ENCODE measurements around the gene DCST2.

DCST2 gene

DNA sequence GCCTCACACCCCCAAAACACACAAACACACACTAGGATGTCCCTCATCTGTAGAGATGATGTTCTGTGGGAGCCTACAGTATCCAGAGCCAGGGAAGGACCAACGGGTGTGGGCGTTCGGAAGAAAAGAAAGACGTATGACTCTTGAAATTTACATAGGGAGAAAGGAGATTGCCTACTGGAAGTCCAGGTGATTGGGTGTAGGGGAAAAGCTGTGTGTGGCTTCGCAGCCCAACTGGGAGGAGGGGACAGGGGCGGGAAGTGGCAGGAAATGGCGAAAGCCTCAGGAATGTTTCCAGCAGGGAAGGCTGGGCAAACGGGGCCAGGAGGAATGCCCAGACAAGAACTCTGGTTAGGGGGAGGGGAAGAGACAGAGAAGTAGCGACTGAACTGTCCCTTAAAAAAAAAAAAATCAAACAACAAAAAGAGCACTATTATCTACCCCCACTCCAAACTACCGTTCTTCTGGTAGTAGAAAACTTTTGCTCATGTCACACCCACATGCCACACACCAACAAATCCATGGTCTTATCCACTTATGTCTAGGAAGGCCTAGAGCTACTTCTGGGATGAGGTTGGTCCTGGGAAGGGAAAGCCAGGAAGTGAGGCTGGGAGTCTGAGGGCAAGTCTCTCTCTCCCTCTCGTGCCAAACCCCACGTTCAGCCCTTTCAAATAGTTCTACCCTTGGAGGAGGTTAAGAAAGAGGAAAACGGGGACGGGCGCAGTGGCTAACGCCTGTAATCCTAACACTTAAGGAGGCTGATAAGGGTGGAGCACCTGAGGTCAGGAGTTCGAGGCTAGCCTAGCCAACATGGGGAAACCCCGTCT, 60.9 kb downstream of the DCST2 start:
- peaks cover 9% of the 10 kb centered on the region; the same call in 1 of the 2 replicates for H3K36me3 ChIP-seq (ENCODE audit: insufficient read depth, low read length)

GRCh38 chr1:154972213-154972516, 61.4 kb downstream of the DCST2 start:
- Histone ChIP-seq H3K4me3 (ENCODE audit: low read length, poor library complexity, severe bottlenecking) (peak overlapping the region; percentile 94), H3F3A (ENCODE audit: low read depth) (peaks cover 3% of the 10 kb centered on the region; the same call in 1 of the 2 replicates), H3K9ac (ENCODE audit: low read depth, low read length, poor library complexity, severe bottlenecking) (peak overlapping the region; percentile 95), H3K27me3 (ENCODE audit: insufficient read depth, low read length, poor library complexity, severe bottlenecking) (no peaks in the 10 kb centered on the region), H3K79me2 (ENCODE audit: insufficient read depth, low read length) (peaks cover 74% of the 10 kb centered on the region), H3K36me3 (ENCODE audit: insufficient read depth, low read length) (peaks cover 14% of the 10 kb centered on the region; the same call in 1 of the 2 replicates), H3K4me1 (ENCODE audit: insufficient read depth, low read length, poor library complexity, severe bottlenecking) (peaks cover 47% of the 10 kb centered on the region), H2AFZ (ENCODE audit: low read length) (no peak overlapping the region), H3K9me2 (replicated peaks; ENCODE audit: low read depth, low read length) (no peaks in the 10 kb centered on the region), H4K20me1 (ENCODE audit: insufficient read depth, low read length, poor library complexity, severe bottlenecking) (peaks cover 23% of the 10 kb centered on the region), H3K4me2 (ENCODE audit: low read depth, low read length, poor library complexity, severe bottlenecking) (peak overlapping the region; percentile 73), H3K9me3 (ENCODE audit: insufficient read depth, low read depth, low read length) (no peaks in the 10 kb centered on the region)
- TF ChIP-seq CTCF (conservative IDR thresholded peaks at IDR 0.05; ENCODE audit: low read length) (no peak), EZH2phosphoT487 (IDR thresholded peaks at IDR 0.05; ENCODE audit: borderline replicate concordance) (no peak)

More for the DNA sequence above, 60.9 kb downstream of the DCST2 start:
- peak overlapping the region; percentile 95 for H3K9ac ChIP-seq (ENCODE audit: low read depth, low read length, poor library complexity, severe bottlenecking)
- peaks cover 3% of the 10 kb centered on the region; the same call in 1 of the 2 replicates for H3F3A ChIP-seq (ENCODE audit: low read depth)
- H3K9me3 ChIP-seq (ENCODE audit: insufficient read depth, low read depth, low read length): no peaks in the 10 kb centered on the region
- H3K79me2 ChIP-seq (ENCODE audit: insufficient read depth, low read length): peaks cover 79% of the 10 kb centered on the region
- no peak for TF ChIP-seq CTCF (conservative IDR thresholded peaks at IDR 0.05; ENCODE audit: low read length)
- no peak for TF ChIP-seq EZH2phosphoT487 (IDR thresholded peaks at IDR 0.05; ENCODE audit: borderline replicate concordance)
- H3K27me3 ChIP-seq (ENCODE audit: insufficient read depth, low read length, poor library complexity, severe bottlenecking): no peaks in the 10 kb centered on the region
- H4K20me1 ChIP-seq (ENCODE audit: insufficient read depth, low read length, poor library complexity, severe bottlenecking): peaks cover 28% of the 10 kb centered on the region
- H3K9me2 ChIP-seq (replicated peaks; ENCODE audit: low read depth, low read length): no peaks in the 10 kb centered on the region
- H3K4me2 ChIP-seq (ENCODE audit: low read depth, low read length, poor library complexity, severe bottlenecking): peak overlapping the region; percentile 73
- no peak overlapping the region for H2AFZ ChIP-seq (ENCODE audit: low read length)
- peak overlapping the region; percentile 94 for H3K4me3 ChIP-seq (ENCODE audit: low read length, poor library complexity, severe bottlenecking)
- H3K4me1 ChIP-seq (ENCODE audit: insufficient read depth, low read length, poor library complexity, severe bottlenecking): peaks cover 53% of the 10 kb centered on the region

GRCh38 chr1:154971341-154971998, 62.1 kb downstream of the DCST2 start:
- no peak overlapping the region for H2AFZ ChIP-seq (ENCODE audit: low read length)
- H3K9me3 ChIP-seq (ENCODE audit: insufficient read depth, low read depth, low read length): no peaks in the 10 kb centered on the region
- H3K4me3 ChIP-seq (ENCODE audit: low read length, poor library complexity, severe bottlenecking): peak overlapping the region; percentile 63
- H3K4me1 ChIP-seq (ENCODE audit: insufficient read depth, low read length, poor library complexity, severe bottlenecking): peaks cover 40% of the 10 kb centered on the region
- TF ChIP-seq CTCF (conservative IDR thresholded peaks at IDR 0.05; ENCODE audit: low read length) (no peak), EZH2phosphoT487 (IDR thresholded peaks at IDR 0.05; ENCODE audit: borderline replicate concordance) (no peak)
- peak overlapping the region; percentile 70 for H3K4me2 ChIP-seq (ENCODE audit: low read depth, low read length, poor library complexity, severe bottlenecking)
- H3K27me3 ChIP-seq (ENCODE audit: insufficient read depth, low read length, poor library complexity, severe bottlenecking): no peaks in the 10 kb centered on the region
- H3K9me2 ChIP-seq (replicated peaks; ENCODE audit: low read depth, low read length): no peaks in the 10 kb centered on the region
- peaks cover 67% of the 10 kb centered on the region for H3K79me2 ChIP-seq (ENCODE audit: insufficient read depth, low read length)
- peaks cover 3% of the 10 kb centered on the region; the same call in 1 of the 2 replicates for H3F3A ChIP-seq (ENCODE audit: low read depth)
- H4K20me1 ChIP-seq (ENCODE audit: insufficient read depth, low read length, poor library complexity, severe bottlenecking): peaks cover 22% of the 10 kb centered on the region
- peak overlapping the region; percentile 52 for H3K9ac ChIP-seq (ENCODE audit: low read depth, low read length, poor library complexity, severe bottlenecking)
- H3K36me3 ChIP-seq (ENCODE audit: insufficient read depth, low read length): peaks cover 17% of the 10 kb centered on the region; the same call in 1 of the 2 replicates
